ENCODE data around the gene MCC.

MCC gene

DNA sequence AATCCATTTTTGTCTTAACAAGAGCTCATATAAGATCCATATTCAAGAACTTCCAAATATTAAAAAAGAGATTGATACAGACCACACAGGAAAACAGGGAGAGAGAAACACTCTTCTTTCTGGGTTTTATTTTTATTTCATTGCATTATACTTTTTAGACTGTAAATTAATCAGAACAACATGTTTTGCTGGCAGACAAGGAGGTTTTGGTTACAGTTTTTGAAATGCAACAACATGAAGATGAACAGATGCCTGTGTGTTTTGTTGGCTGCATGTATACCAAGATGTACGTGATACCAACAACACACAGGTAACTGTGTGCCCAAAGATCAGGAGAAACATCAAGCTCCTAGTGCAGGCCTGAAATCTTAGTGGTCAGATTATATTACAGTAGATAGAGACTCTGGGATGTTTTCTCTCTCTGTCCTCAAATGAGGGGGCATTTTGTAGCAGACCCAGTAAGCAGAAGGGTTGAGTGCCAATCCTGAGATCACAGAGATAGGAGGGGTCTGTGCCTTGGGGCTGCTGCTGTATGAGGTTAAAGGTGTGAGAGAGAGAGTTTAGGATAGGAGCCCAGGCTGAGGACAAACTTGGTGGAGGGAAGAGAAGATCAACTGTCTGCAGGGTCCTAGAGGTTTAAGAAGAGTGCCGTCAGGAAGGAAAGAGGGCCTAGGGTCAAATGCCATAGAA, 359.5 kb downstream of the MCC start:
- no peaks in the 10 kb centered on the region for H3K9me3 ChIP-seq (ENCODE audit: control insufficient read depth, insufficient read depth, low read length)
- H3K27me3 ChIP-seq (ENCODE audit: control insufficient read depth, insufficient read depth, low read length), result no peaks in the 10 kb centered on the region
- no peak overlapping the region for H3K9ac ChIP-seq (ENCODE audit: low read depth, low read length)
- peaks cover 9% of the 10 kb centered on the region for H3K4me1 ChIP-seq (ENCODE audit: control insufficient read depth, insufficient read depth, low read length)
- no peaks in the 10 kb centered on the region for H3K36me3 ChIP-seq (ENCODE audit: control insufficient read depth, insufficient read depth, low read length)
- no peak overlapping the region for H3K4me3 ChIP-seq (ENCODE audit: low read depth, low read length)

DNA sequence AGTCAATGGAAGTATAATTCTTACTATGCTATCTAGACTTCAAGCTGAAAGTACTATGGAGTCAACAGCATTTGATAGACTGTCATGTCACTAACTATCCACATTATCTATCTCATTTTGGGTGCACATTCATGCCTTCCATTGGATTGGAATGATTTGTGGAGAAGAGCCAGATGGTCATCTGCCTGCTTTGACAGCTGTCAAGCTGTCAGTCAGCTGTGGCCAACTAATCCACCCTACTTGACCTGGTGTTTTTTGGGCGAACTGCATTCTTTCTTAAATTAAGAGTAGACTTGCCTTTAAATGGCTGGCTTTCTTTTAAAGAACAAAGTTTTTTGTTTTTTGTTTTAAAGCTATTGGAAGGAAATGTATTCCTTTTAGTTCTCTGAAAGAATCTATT, 360.2 kb downstream of the MCC start:
- H3K9me3 ChIP-seq (ENCODE audit: control insufficient read depth, insufficient read depth, low read length), result no peaks in the 10 kb centered on the region
- peaks cover 9% of the 10 kb centered on the region for H3K4me1 ChIP-seq (ENCODE audit: control insufficient read depth, insufficient read depth, low read length)
- H3K9ac ChIP-seq (ENCODE audit: low read depth, low read length), result no peak overlapping the region
- no peaks in the 10 kb centered on the region for H3K27me3 ChIP-seq (ENCODE audit: control insufficient read depth, insufficient read depth, low read length)
- no peak overlapping the region for H3K4me3 ChIP-seq (ENCODE audit: low read depth, low read length)
- H3K36me3 ChIP-seq (ENCODE audit: control insufficient read depth, insufficient read depth, low read length), result no peaks in the 10 kb centered on the region

DNA sequence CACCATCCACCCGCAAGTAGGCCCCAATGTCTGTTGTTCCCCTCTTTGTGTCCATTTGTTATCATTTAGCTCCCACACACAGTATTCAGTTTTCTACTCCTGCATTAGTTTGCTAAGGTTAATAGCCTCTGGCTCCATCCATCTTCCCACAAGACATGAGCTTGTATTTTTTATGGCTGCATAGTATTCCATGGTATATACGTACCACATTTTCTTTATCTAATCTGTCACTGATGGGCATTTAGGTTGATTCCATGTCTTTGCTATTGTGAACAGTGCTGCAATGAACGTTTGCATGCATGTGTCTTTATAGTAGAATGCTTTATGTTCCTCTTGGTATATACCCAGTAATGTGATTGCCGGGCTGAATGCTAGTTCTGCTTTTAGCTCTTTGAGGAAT, 361.2 kb downstream of the MCC start:
- Histone ChIP-seq H3K36me3 (ENCODE audit: control insufficient read depth, insufficient read depth, low read length) (no peaks in the 10 kb centered on the region), H3K9ac (ENCODE audit: low read depth, low read length) (no peak overlapping the region), H3K4me3 (ENCODE audit: low read depth, low read length) (no peak overlapping the region), H3K4me1 (ENCODE audit: control insufficient read depth, insufficient read depth, low read length) (peaks cover 9% of the 10 kb centered on the region), H3K27me3 (ENCODE audit: control insufficient read depth, insufficient read depth, low read length) (no peaks in the 10 kb centered on the region), H3K9me3 (ENCODE audit: control insufficient read depth, insufficient read depth, low read length) (no peaks in the 10 kb centered on the region)

DNA sequence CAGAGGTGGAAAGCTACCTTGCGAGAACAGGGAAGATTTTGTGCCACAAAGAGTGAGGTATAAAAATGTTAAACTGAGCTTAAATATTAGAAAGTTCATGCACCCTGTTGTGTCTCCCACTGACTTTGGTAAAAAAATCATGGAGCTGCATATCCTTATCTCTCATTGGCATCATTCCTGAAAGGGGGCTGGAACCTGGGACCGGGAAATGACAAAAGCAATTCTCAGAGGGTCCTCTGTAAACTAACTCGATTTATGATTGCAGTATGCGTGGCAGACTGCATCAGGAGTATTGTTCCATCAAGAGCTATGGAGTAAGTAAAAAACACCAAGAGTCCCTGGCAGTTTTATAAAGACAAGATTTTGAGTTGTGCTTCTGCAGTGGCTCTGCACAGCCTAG, 362.9 kb downstream of the MCC start:
- peaks cover 9% of the 10 kb centered on the region for H3K4me1 ChIP-seq (ENCODE audit: control insufficient read depth, insufficient read depth, low read length)
- no peak overlapping the region for H3K4me3 ChIP-seq (ENCODE audit: low read depth, low read length)
- no peaks in the 10 kb centered on the region for H3K9me3 ChIP-seq (ENCODE audit: control insufficient read depth, insufficient read depth, low read length)
- H3K36me3 ChIP-seq (ENCODE audit: control insufficient read depth, insufficient read depth, low read length), result no peaks in the 10 kb centered on the region
- no peak overlapping the region for H3K9ac ChIP-seq (ENCODE audit: low read depth, low read length)
- H3K27me3 ChIP-seq (ENCODE audit: control insufficient read depth, insufficient read depth, low read length), result no peaks in the 10 kb centered on the region

DNA sequence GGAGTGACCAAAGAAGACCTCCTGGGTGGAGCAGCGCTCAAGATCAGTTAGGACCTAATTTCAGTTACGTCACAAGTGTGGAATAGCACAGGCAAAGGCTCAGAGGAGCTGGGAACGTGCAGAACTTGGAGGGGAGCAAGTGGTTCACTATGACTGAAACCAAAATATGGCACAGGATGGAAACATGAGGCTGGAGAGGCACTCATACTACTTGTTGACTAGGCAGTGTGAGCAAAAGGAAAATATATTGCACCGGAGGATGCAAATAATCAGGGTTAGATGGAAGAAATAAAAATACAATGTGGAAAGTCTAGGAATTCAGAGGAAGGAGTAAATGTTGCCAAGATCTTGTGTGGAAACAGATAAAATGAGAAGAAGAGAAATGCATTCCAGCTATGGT, 363.3 kb downstream of the MCC start:
- no peak overlapping the region for H3K9ac ChIP-seq (ENCODE audit: low read depth, low read length)
- peaks cover 9% of the 10 kb centered on the region for H3K4me1 ChIP-seq (ENCODE audit: control insufficient read depth, insufficient read depth, low read length)
- H3K9me3 ChIP-seq (ENCODE audit: control insufficient read depth, insufficient read depth, low read length), result no peaks in the 10 kb centered on the region
- no peaks in the 10 kb centered on the region for H3K27me3 ChIP-seq (ENCODE audit: control insufficient read depth, insufficient read depth, low read length)
- no peak overlapping the region for H3K4me3 ChIP-seq (ENCODE audit: low read depth, low read length)
- no peaks in the 10 kb centered on the region for H3K36me3 ChIP-seq (ENCODE audit: control insufficient read depth, insufficient read depth, low read length)

- H3K9ac ChIP-seq (ENCODE audit: low read depth, low read length), result no peak overlapping the region
- H3K4me1 ChIP-seq (ENCODE audit: control insufficient read depth, insufficient read depth, low read length), result peaks cover 9% of the 10 kb centered on the region
- H3K36me3 ChIP-seq (ENCODE audit: control insufficient read depth, insufficient read depth, low read length), result no peaks in the 10 kb centered on the region
- no peaks in the 10 kb centered on the region for H3K27me3 ChIP-seq (ENCODE audit: control insufficient read depth, insufficient read depth, low read length)
- H3K9me3 ChIP-seq (ENCODE audit: control insufficient read depth, insufficient read depth, low read length), result no peaks in the 10 kb centered on the region
- H3K4me3 ChIP-seq (ENCODE audit: low read depth, low read length), result no peak overlapping the region
These were observed 364.0 kb downstream of the MCC start for GRCh38 chr5:113124265-113124664.

GRCh38 chr5:113123618-113124017, 364.6 kb downstream of the MCC start:
- H3K36me3 ChIP-seq (ENCODE audit: control insufficient read depth, insufficient read depth, low read length), result no peaks in the 10 kb centered on the region
- H3K9ac ChIP-seq (ENCODE audit: low read depth, low read length), result no peak overlapping the region
- H3K4me1 ChIP-seq (ENCODE audit: control insufficient read depth, insufficient read depth, low read length), result peaks cover 5% of the 10 kb centered on the region
- no peak overlapping the region for H3K4me3 ChIP-seq (ENCODE audit: low read depth, low read length)
- no peaks in the 10 kb centered on the region for H3K27me3 ChIP-seq (ENCODE audit: control insufficient read depth, insufficient read depth, low read length)
- no peaks in the 10 kb centered on the region for H3K9me3 ChIP-seq (ENCODE audit: control insufficient read depth, insufficient read depth, low read length)

- Histone ChIP-seq H3K36me3 (ENCODE audit: control insufficient read depth, insufficient read depth, low read length) (no peaks in the 10 kb centered on the region), H3K4me3 (ENCODE audit: low read depth, low read length) (no peak overlapping the region), H3K4me1 (ENCODE audit: control insufficient read depth, insufficient read depth, low read length) (no peaks in the 10 kb centered on the region), H3K9me3 (ENCODE audit: control insufficient read depth, insufficient read depth, low read length) (no peaks in the 10 kb centered on the region), H3K27me3 (ENCODE audit: control insufficient read depth, insufficient read depth, low read length) (no peaks in the 10 kb centered on the region), H3K9ac (ENCODE audit: low read depth, low read length) (no peak overlapping the region)
These were observed 366.2 kb downstream of the MCC start for GRCh38 chr5:113122053-113122452.

DNA sequence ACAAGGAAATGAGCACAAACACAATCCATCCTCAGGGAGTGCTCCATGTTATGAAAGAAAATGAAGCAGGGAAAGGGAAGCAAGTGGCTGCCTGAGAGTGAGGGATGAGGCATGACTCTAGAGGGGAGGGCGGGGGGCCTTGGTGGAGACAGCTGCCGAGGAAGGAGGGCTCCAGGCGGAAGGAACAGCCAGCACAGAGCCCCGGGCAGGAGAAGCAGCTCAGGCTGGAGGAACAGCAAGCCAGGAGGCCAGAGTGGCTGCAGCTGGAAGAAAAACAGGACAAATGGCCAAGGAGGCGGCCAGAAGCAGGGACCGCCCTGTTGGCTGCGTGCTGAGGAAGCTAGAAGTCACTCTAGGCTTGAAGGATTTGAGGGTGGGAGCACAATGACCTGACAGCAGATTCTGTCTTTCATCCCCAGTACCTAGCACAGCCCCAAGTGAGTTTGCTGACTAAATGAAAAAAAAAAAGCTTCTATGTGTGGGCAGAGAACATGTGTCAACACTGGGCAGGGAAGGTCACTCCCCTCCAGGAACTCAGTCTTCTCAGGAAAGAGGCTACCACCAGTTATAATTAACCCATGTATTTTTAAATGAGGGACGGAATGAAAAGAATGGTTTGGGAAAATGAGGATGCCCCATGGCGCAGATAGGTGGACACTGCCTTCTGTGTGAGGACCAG, 368.9 kb downstream of the MCC start:
- H3K9me3 ChIP-seq (ENCODE audit: control insufficient read depth, insufficient read depth, low read length), result no peaks in the 10 kb centered on the region
- no peak overlapping the region for H3K9ac ChIP-seq (ENCODE audit: low read depth, low read length)
- H3K4me3 ChIP-seq (ENCODE audit: low read depth, low read length), result no peak overlapping the region
- H3K27me3 ChIP-seq (ENCODE audit: control insufficient read depth, insufficient read depth, low read length), result no peaks in the 10 kb centered on the region
- no peaks in the 10 kb centered on the region for H3K4me1 ChIP-seq (ENCODE audit: control insufficient read depth, insufficient read depth, low read length)
- no peaks in the 10 kb centered on the region for H3K36me3 ChIP-seq (ENCODE audit: control insufficient read depth, insufficient read depth, low read length)

- Histone ChIP-seq H3K9ac (ENCODE audit: low read depth, low read length) (no peak overlapping the region), H3K9me3 (ENCODE audit: control insufficient read depth, insufficient read depth, low read length) (no peaks in the 10 kb centered on the region), H3K4me1 (ENCODE audit: control insufficient read depth, insufficient read depth, low read length) (no peaks in the 10 kb centered on the region), H3K27me3 (ENCODE audit: control insufficient read depth, insufficient read depth, low read length) (no peaks in the 10 kb centered on the region), H3K36me3 (ENCODE audit: control insufficient read depth, insufficient read depth, low read length) (no peaks in the 10 kb centered on the region), H3K4me3 (ENCODE audit: low read depth, low read length) (no peak overlapping the region)
These were observed 369.5 kb downstream of the MCC start for GRCh38 chr5:113118765-113119164.

DNA sequence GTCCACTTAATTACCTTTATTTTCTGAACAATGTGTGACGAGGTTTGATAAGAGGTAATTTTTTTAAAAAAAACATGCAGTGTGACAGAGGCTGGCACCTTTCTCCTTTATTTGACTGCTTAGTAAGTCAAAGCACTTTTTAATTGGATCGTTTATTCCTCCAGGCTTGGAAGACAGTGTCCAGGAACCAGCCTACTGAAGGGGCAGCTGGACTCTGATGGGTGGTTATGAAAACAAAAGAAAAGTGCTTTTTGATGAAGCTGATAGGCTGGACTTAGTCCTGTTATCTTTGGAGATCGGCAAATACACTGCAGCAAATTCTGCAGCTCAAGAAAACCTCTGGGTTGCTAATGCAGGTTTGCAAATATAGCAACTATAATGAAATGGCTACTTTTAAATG, 370.0 kb downstream of the MCC start:
- no peaks in the 10 kb centered on the region for H3K27me3 ChIP-seq (ENCODE audit: control insufficient read depth, insufficient read depth, low read length)
- no peak overlapping the region for H3K4me3 ChIP-seq (ENCODE audit: low read depth, low read length)
- no peaks in the 10 kb centered on the region for H3K9me3 ChIP-seq (ENCODE audit: control insufficient read depth, insufficient read depth, low read length)
- H3K9ac ChIP-seq (ENCODE audit: low read depth, low read length), result no peak overlapping the region
- H3K36me3 ChIP-seq (ENCODE audit: control insufficient read depth, insufficient read depth, low read length), result no peaks in the 10 kb centered on the region
- no peaks in the 10 kb centered on the region for H3K4me1 ChIP-seq (ENCODE audit: control insufficient read depth, insufficient read depth, low read length)

DNA sequence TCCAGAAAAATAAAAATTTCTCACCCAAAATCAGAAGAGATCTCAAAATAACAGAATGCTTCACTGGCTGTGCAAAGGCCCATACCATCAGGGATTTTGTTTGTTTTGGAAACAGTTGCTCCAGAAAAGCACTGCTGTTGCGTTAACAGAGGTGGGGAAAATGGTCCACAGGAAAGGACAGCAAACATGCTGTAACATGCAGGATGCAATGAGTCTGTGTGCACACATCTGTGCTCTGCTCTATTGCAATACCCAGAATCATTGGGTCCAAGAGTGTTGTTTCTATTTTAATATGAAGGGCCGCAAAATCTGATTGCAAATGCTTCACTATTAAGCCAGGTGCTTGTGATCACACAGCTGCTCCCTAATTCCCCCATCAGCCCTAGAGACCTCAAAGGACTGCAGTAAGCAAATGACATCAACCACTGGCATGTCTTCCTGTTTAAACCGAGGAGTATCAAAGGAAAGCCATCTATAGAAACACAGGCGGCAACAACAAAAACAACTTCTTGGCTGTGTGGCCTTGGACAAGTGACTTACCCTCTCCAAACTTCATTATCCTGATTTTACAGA, 370.6 kb downstream of the MCC start:
- no peak overlapping the region for H3K9ac ChIP-seq (ENCODE audit: low read depth, low read length)
- H3K4me1 ChIP-seq (ENCODE audit: control insufficient read depth, insufficient read depth, low read length), result no peaks in the 10 kb centered on the region
- no peak overlapping the region for H3K4me3 ChIP-seq (ENCODE audit: low read depth, low read length)
- H3K9me3 ChIP-seq (ENCODE audit: control insufficient read depth, insufficient read depth, low read length), result no peaks in the 10 kb centered on the region
- no peaks in the 10 kb centered on the region for H3K27me3 ChIP-seq (ENCODE audit: control insufficient read depth, insufficient read depth, low read length)
- no peaks in the 10 kb centered on the region for H3K36me3 ChIP-seq (ENCODE audit: control insufficient read depth, insufficient read depth, low read length)

Data from iPS-15b (cell line).